ENCODE measurements around the gene RHOH.

Gene RHOH

GRCh38 chr4:40187386-40187906 is 9.4 kb upstream of the RHOH start:
- no peak overlapping the region for H3K27ac ChIP-seq (ENCODE audit: low read depth, low read length)
- H3K4me1 ChIP-seq (ENCODE audit: control insufficient read depth, insufficient read depth, low read length), result peaks cover 31% of the 10 kb centered on the region
- no peaks in the 10 kb centered on the region for H3K9me3 ChIP-seq (ENCODE audit: control insufficient read depth, insufficient read depth, low read length)
- H3K9ac ChIP-seq (ENCODE audit: low read depth, low read length), result no peak overlapping the region
- H3K36me3 ChIP-seq (ENCODE audit: control insufficient read depth, insufficient read depth, low read length), result no peaks in the 10 kb centered on the region
- no peak overlapping the region for H3K4me3 ChIP-seq (ENCODE audit: low read depth, low read length)
- H3K27me3 ChIP-seq (ENCODE audit: control insufficient read depth, insufficient read depth, low read length), result no peaks in the 10 kb centered on the region

GRCh38 chr4:40190019-40190418 is 6.8 kb upstream of the RHOH start:
- H3K9me3 ChIP-seq (ENCODE audit: control insufficient read depth, insufficient read depth, low read length), result no peaks in the 10 kb centered on the region
- no peak overlapping the region for H3K9ac ChIP-seq (ENCODE audit: low read depth, low read length)
- H3K27ac ChIP-seq (ENCODE audit: low read depth, low read length), result no peak overlapping the region
- peaks cover 44% of the 10 kb centered on the region for H3K4me1 ChIP-seq (ENCODE audit: control insufficient read depth, insufficient read depth, low read length)
- no peak overlapping the region for H3K4me3 ChIP-seq (ENCODE audit: low read depth, low read length)
- no peaks in the 10 kb centered on the region for H3K36me3 ChIP-seq (ENCODE audit: control insufficient read depth, insufficient read depth, low read length)
- no peaks in the 10 kb centered on the region for H3K27me3 ChIP-seq (ENCODE audit: control insufficient read depth, insufficient read depth, low read length)

GRCh38 chr4:40190465-40190864 is 6.4 kb upstream of the RHOH start:
- no peaks in the 10 kb centered on the region for H3K36me3 ChIP-seq (ENCODE audit: control insufficient read depth, insufficient read depth, low read length)
- H3K27ac ChIP-seq (ENCODE audit: low read depth, low read length), result no peak overlapping the region
- no peaks in the 10 kb centered on the region for H3K9me3 ChIP-seq (ENCODE audit: control insufficient read depth, insufficient read depth, low read length)
- H3K4me3 ChIP-seq (ENCODE audit: low read depth, low read length), result no peak overlapping the region
- no peak overlapping the region for H3K9ac ChIP-seq (ENCODE audit: low read depth, low read length)
- H3K27me3 ChIP-seq (ENCODE audit: control insufficient read depth, insufficient read depth, low read length), result no peaks in the 10 kb centered on the region
- H3K4me1 ChIP-seq (ENCODE audit: control insufficient read depth, insufficient read depth, low read length), result peaks cover 44% of the 10 kb centered on the region

- H3K4me1 ChIP-seq (ENCODE audit: control insufficient read depth, insufficient read depth, low read length), result peaks cover 39% of the 10 kb centered on the region
- no peaks in the 10 kb centered on the region for H3K36me3 ChIP-seq (ENCODE audit: control insufficient read depth, insufficient read depth, low read length)
- H3K27ac ChIP-seq (ENCODE audit: low read depth, low read length), result peak overlapping the region; percentile 21
- H3K27me3 ChIP-seq (ENCODE audit: control insufficient read depth, insufficient read depth, low read length), result no peaks in the 10 kb centered on the region
- no peak overlapping the region for H3K9ac ChIP-seq (ENCODE audit: low read depth, low read length)
- no peaks in the 10 kb centered on the region for H3K9me3 ChIP-seq (ENCODE audit: control insufficient read depth, insufficient read depth, low read length)
- no peak overlapping the region for H3K4me3 ChIP-seq (ENCODE audit: low read depth, low read length)
Measured at GRCh38 chr4:40190880-40191815, 5.7 kb upstream of the RHOH start.

GRCh38 chr4:40192114-40193015 is 4.5 kb upstream of the RHOH start:
- Histone ChIP-seq H3K27ac (ENCODE audit: low read depth, low read length) (no peak overlapping the region), H3K4me1 (ENCODE audit: control insufficient read depth, insufficient read depth, low read length) (peaks cover 52% of the 10 kb centered on the region)

GRCh38 chr4:40193016-40193571 is 3.7 kb upstream of the RHOH start:
- no peak overlapping the region for H3K27ac ChIP-seq (ENCODE audit: low read depth, low read length)
- H3K36me3 ChIP-seq (ENCODE audit: control insufficient read depth, insufficient read depth, low read length), result no peaks in the 10 kb centered on the region
- H3K9ac ChIP-seq (ENCODE audit: low read depth, low read length), result no peak overlapping the region
- H3K4me1 ChIP-seq (ENCODE audit: control insufficient read depth, insufficient read depth, low read length), result peaks cover 57% of the 10 kb centered on the region
- H3K4me3 ChIP-seq (ENCODE audit: low read depth, low read length), result no peak overlapping the region
- no peaks in the 10 kb centered on the region for H3K9me3 ChIP-seq (ENCODE audit: control insufficient read depth, insufficient read depth, low read length)
- H3K27me3 ChIP-seq (ENCODE audit: control insufficient read depth, insufficient read depth, low read length), result no peaks in the 10 kb centered on the region

More at GRCh38 chr4:40192114-40193015, 4.5 kb upstream of the RHOH start:
- H3K27me3 ChIP-seq (ENCODE audit: control insufficient read depth, insufficient read depth, low read length), result no peaks in the 10 kb centered on the region
- H3K36me3 ChIP-seq (ENCODE audit: control insufficient read depth, insufficient read depth, low read length), result no peaks in the 10 kb centered on the region
- no peaks in the 10 kb centered on the region for H3K9me3 ChIP-seq (ENCODE audit: control insufficient read depth, insufficient read depth, low read length)
- H3K4me3 ChIP-seq (ENCODE audit: low read depth, low read length), result no peak overlapping the region
- H3K9ac ChIP-seq (ENCODE audit: low read depth, low read length), result no peak overlapping the region

GRCh38 chr4:40193578-40193977 is 3.3 kb upstream of the RHOH start:
- no peaks in the 10 kb centered on the region for H3K36me3 ChIP-seq (ENCODE audit: control insufficient read depth, insufficient read depth, low read length)
- H3K27me3 ChIP-seq (ENCODE audit: control insufficient read depth, insufficient read depth, low read length), result no peaks in the 10 kb centered on the region
- H3K9ac ChIP-seq (ENCODE audit: low read depth, low read length), result no peak overlapping the region
- H3K4me1 ChIP-seq (ENCODE audit: control insufficient read depth, insufficient read depth, low read length), result peaks cover 62% of the 10 kb centered on the region
- no peaks in the 10 kb centered on the region for H3K9me3 ChIP-seq (ENCODE audit: control insufficient read depth, insufficient read depth, low read length)
- no peak overlapping the region for H3K27ac ChIP-seq (ENCODE audit: low read depth, low read length)
- no peak overlapping the region for H3K4me3 ChIP-seq (ENCODE audit: low read depth, low read length)

- Histone ChIP-seq H3K27me3 (ENCODE audit: control insufficient read depth, insufficient read depth, low read length) (no peaks in the 10 kb centered on the region), H3K36me3 (ENCODE audit: control insufficient read depth, insufficient read depth, low read length) (no peaks in the 10 kb centered on the region), H3K4me3 (ENCODE audit: low read depth, low read length) (no peak overlapping the region), H3K27ac (ENCODE audit: low read depth, low read length) (no peak overlapping the region), H3K4me1 (ENCODE audit: control insufficient read depth, insufficient read depth, low read length) (peaks cover 71% of the 10 kb centered on the region), H3K9me3 (ENCODE audit: control insufficient read depth, insufficient read depth, low read length) (no peaks in the 10 kb centered on the region), H3K9ac (ENCODE audit: low read depth, low read length) (no peak overlapping the region)
Measured at GRCh38 chr4:40194602-40195161, 2.1 kb upstream of the RHOH start.

- Histone ChIP-seq H3K27ac (ENCODE audit: low read depth, low read length) (peak overlapping the region; percentile 74), H3K4me3 (ENCODE audit: low read depth, low read length) (no peak overlapping the region), H3K9ac (ENCODE audit: low read depth, low read length) (no peak overlapping the region), H3K9me3 (ENCODE audit: control insufficient read depth, insufficient read depth, low read length) (no peaks in the 10 kb centered on the region), H3K27me3 (ENCODE audit: control insufficient read depth, insufficient read depth, low read length) (no peaks in the 10 kb centered on the region), H3K4me1 (ENCODE audit: control insufficient read depth, insufficient read depth, low read length) (peaks cover 73% of the 10 kb centered on the region), H3K36me3 (ENCODE audit: control insufficient read depth, insufficient read depth, low read length) (no peaks in the 10 kb centered on the region)
Measured at GRCh38 chr4:40195182-40196177, 1.4 kb upstream of the RHOH start.

Data from HUES48 (cell line).